ENCODE measurements around the gene SPSB3.
"Not testable (repeated sequence)": the region's sequence is repeated elsewhere in the genome, so short reads cannot be mapped to it uniquely, and the experiment has no call there.

The SPSB3 gene

GRCh38 chr16:1743376-1744337 lies 38.7 kb downstream of the SPSB3 start:
- DNase-seq (ENCODE audit: low read depth), result peak; percentile 17

- no peak for DNase-seq (ENCODE audit: low read depth)
Observed at GRCh38 chr16:1741553-1742165, 40.7 kb downstream of the SPSB3 start.

- DNase-seq (ENCODE audit: low read depth), result no peak
Observed at GRCh38 chr16:1740781-1741490, 41.4 kb downstream of the SPSB3 start.

GRCh38 chr16:1740234-1740633 lies 42.1 kb downstream of the SPSB3 start:
- no peak for DNase-seq (ENCODE audit: low read depth)

GRCh38 chr16:1734816-1735215 lies 47.6 kb downstream of the SPSB3 start:
- DNase-seq (ENCODE audit: low read depth), result no peak

- no peak for DNase-seq (ENCODE audit: low read depth)
Observed at GRCh38 chr16:1734123-1734522, 48.2 kb downstream of the SPSB3 start.

GRCh38 chr16:1732551-1732987 lies 49.8 kb downstream of the SPSB3 start:
- not testable (repeated sequence) for DNase-seq (ENCODE audit: low read depth)

GRCh38 chr16:1732071-1732470 lies 50.3 kb downstream of the SPSB3 start:
- no peak for DNase-seq (ENCODE audit: low read depth)

GRCh38 chr16:1731603-1732002 lies 50.8 kb downstream of the SPSB3 start:
- no peak for DNase-seq (ENCODE audit: low read depth)

- no peak for DNase-seq (ENCODE audit: low read depth)
Observed at GRCh38 chr16:1731073-1731472, 51.3 kb downstream of the SPSB3 start.

GRCh38 chr16:1729445-1729844 lies 52.9 kb downstream of the SPSB3 start:
- DNase-seq (ENCODE audit: low read depth), result no peak

GRCh38 chr16:1729026-1729425 lies 53.3 kb downstream of the SPSB3 start:
- DNase-seq (ENCODE audit: low read depth), result no peak

- no peak for DNase-seq (ENCODE audit: low read depth)
Observed at GRCh38 chr16:1727651-1728624, 54.4 kb downstream of the SPSB3 start.

Measured in iris pigment epithelial cell (primary cell).